Activated T-helper 9 cell treated with anti-CD3 and anti-CD28 coated beads, Interleukin-2, amount 50 U/mL, for 16 hours (primary cell): ENCODE measurements around the gene PRPS1.
A peak's percentile ranks its signal among the peaks of the same experiment; 100 is the strongest.
"Not testable (repeated sequence)": the region's sequence is repeated elsewhere in the genome, so short reads cannot be mapped to it uniquely, and the experiment has no call there.

Experiments
- DNase-seq: peaks from one replicate; pipeline ENCODE4 v3.0.0-alpha.2; 2020; ENCODE audit warnings: low read depth

Gene PRPS1

GRCh38 chrX:107630031-107630689 lies 1.9 kb downstream of the PRPS1 start:
- no peak for DNase-seq

- DNase-seq: no peak
These were observed 4.0 kb downstream of the PRPS1 start for GRCh38 chrX:107632346-107632745.

GRCh38 chrX:107646735-107647134 lies 18.4 kb downstream of the PRPS1 start:
- DNase-seq: no peak

- DNase-seq: no peak
These were observed 20.0 kb downstream of the PRPS1 start for GRCh38 chrX:107648332-107648731.

GRCh38 chrX:107654566-107654871 lies 26.2 kb downstream of the PRPS1 start:
- DNase-seq: no peak

- peak; percentile 56 for DNase-seq
These were observed 26.8 kb downstream of the PRPS1 start for GRCh38 chrX:107654872-107655761.

GRCh38 chrX:107656978-107657377 lies 28.7 kb downstream of the PRPS1 start:
- no peak for DNase-seq

- no peak for DNase-seq
These were observed 30.4 kb downstream of the PRPS1 start for GRCh38 chrX:107658660-107659059.

GRCh38 chrX:107659286-107659685 lies 31.0 kb downstream of the PRPS1 start:
- DNase-seq: no peak

GRCh38 chrX:107659768-107660167 lies 31.5 kb downstream of the PRPS1 start:
- DNase-seq: no peak

- DNase-seq: no peak
These were observed 33.8 kb downstream of the PRPS1 start for GRCh38 chrX:107662145-107662544.

- DNase-seq: no peak
These were observed 34.5 kb downstream of the PRPS1 start for GRCh38 chrX:107662824-107663223.

- no peak for DNase-seq
These were observed 38.6 kb downstream of the PRPS1 start for GRCh38 chrX:107666931-107667330.

GRCh38 chrX:107667426-107667825 lies 39.1 kb downstream of the PRPS1 start:
- no peak for DNase-seq

- not testable (repeated sequence) for DNase-seq
These were observed 40.4 kb downstream of the PRPS1 start for GRCh38 chrX:107668710-107669109.

- no peak for DNase-seq
These were observed 41.0 kb downstream of the PRPS1 start for GRCh38 chrX:107669261-107669660.

- DNase-seq: no peak
These were observed 41.7 kb downstream of the PRPS1 start for GRCh38 chrX:107669885-107670628.

GRCh38 chrX:107671256-107671655 lies 42.9 kb downstream of the PRPS1 start:
- not testable (repeated sequence) for DNase-seq

- peak; percentile 77 for DNase-seq
These were observed 44.7 kb downstream of the PRPS1 start for GRCh38 chrX:107672955-107673378.

GRCh38 chrX:107673431-107673830 lies 45.1 kb downstream of the PRPS1 start:
- DNase-seq: no peak

- peak; percentile 87 for DNase-seq
These were observed 45.7 kb downstream of the PRPS1 start for GRCh38 chrX:107673933-107674479.
